Measurements from ENCODE around the gene MMP19.

DNA sequence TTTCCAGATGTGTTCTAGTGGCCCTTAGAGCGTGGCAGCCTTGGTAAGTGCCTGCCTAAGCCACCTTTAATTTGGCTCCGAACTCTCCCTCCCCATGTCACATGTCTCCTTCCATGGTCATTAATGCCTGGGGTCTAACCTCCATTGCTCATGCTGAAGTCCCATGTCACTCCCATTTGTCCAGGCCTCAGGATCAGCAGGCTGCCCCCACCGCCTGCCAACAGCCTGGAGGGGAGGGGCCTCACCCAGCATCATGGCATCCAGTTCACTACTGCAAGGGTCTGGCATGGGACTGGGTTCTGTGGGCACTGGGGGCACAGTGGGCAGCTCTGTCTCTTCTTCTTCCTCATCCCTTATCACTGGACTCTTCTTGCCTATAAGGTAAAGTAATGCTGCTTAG is 4.4 kb downstream of the MMP19 start:
- TF ChIP-seq, protein P1, sequence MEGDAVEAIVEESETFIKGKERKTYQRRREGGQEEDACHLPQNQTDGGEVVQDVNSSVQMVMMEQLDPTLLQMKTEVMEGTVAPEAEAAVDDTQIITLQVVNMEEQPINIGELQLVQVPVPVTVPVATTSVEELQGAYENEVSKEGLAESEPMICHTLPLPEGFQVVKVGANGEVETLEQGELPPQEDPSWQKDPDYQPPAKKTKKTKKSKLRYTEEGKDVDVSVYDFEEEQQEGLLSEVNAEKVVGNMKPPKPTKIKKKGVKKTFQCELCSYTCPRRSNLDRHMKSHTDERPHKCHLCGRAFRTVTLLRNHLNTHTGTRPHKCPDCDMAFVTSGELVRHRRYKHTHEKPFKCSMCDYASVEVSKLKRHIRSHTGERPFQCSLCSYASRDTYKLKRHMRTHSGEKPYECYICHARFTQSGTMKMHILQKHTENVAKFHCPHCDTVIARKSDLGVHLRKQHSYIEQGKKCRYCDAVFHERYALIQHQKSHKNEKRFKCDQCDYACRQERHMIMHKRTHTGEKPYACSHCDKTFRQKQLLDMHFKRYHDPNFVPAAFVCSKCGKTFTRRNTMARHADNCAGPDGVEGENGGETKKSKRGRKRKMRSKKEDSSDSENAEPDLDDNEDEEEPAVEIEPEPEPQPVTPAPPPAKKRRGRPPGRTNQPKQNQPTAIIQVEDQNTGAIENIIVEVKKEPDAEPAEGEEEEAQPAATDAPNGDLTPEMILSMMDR (IDR thresholded peaks at IDR 0.05; ENCODE audit: low read length), result no peak
- TF ChIP-seq EZH2 (IDR thresholded peaks at IDR 0.05; ENCODE audit: borderline replicate concordance, low read length), result no peak
